Karpas-422 (cell line): Measurements from ENCODE around the gene NET1. TPM values are rescaled to one million over a fixed set of nuclear protein-coding genes. Genes with fewer than 3 reads are reported as not detected.

Experiments used
- DNase-seq: peaks from one replicate; pipeline ENCODE4 v3.0.0-alpha.2; 2015
- H2AFZ ChIP-seq: fragments of 200-600 bp; sonication (generic); 2 replicates; pipeline ENCODE4 v1.6.1; 2014; ENCODE audit warnings: antibody characterized with exemption, low read length, mixed read lengths
- H3K27ac ChIP-seq: fragments of 200-600 bp; sonication (generic); 2 replicates; pipeline ENCODE4 v1.5.1; 2014; ENCODE audit warnings: mild to moderate bottlenecking, low read length, moderate library complexity
- H3K27me3 ChIP-seq: fragments of 200-600 bp; sonication (generic); 2 replicates; pipeline ENCODE4 v1.6.1; 2014; ENCODE audit warnings: low read length, mixed read lengths
- H3K36me3 ChIP-seq: fragments of 200-600 bp; sonication (generic); 2 replicates; pipeline ENCODE4 v1.6.1; 2014; ENCODE audit warnings: low read length, mixed read lengths; ENCODE audit not compliant: insufficient read depth
- H3K4me1 ChIP-seq: fragments of 200-600 bp; sonication (generic); 2 replicates; pipeline ENCODE4 v1.6.1; 2014; ENCODE audit warnings: mild to moderate bottlenecking, low read length, mixed read lengths
- H3K4me2 ChIP-seq: fragments of 200-600 bp; sonication (generic); 2 replicates; pipeline ENCODE4 v1.6.1; 2014; ENCODE audit warnings: low read length, low read depth, mild to moderate bottlenecking; ENCODE audit not compliant: poor library complexity, severe bottlenecking
- H3K4me3 ChIP-seq: fragments of 200-600 bp; sonication (generic); 2 replicates; pipeline ENCODE4 v1.5.1; 2014; ENCODE audit warnings: mild to moderate bottlenecking, antibody characterized with exemption, low read length, mixed read lengths
- H3K79me2 ChIP-seq: fragments of 200-600 bp; sonication (generic); 2 replicates; pipeline ENCODE4 v1.6.1; 2014; ENCODE audit warnings: mild to moderate bottlenecking, low read length, mixed read lengths
- H3K9ac ChIP-seq: fragments of 200-600 bp; sonication (generic); 2 replicates; pipeline ENCODE4 v1.6.0; 2014; ENCODE audit warnings: low read length
- H3K9me2 ChIP-seq: fragments of 200-600 bp; sonication (generic), shearing (Covaris generic); replicated peaks from 2 replicates; pipeline ENCODE4 v1.6.0; 2014; ENCODE audit warnings: mild to moderate bottlenecking, low read length, moderate library complexity; ENCODE audit not compliant: insufficient read depth
- H3K9me3 ChIP-seq: fragments of 300-700, 200-600 bp; sonication (generic); 2 replicates; pipeline ENCODE4 v1.6.1; 2014; ENCODE audit warnings: low read length, mixed read lengths
- H4K20me1 ChIP-seq: fragments of 200-600 bp; sonication (generic); 2 replicates; pipeline ENCODE4 v1.6.1; 2014; ENCODE audit warnings: mild to moderate bottlenecking, antibody characterized with exemption, low read length, low read depth; ENCODE audit not compliant: insufficient read depth
- total RNA-seq: library from RNA; depleted of rRNA; stranded (reverse); fragments of >200 nt; shearing (Covaris generic); gene quantifications from 2 replicates; pipeline ENCODE4 v1.2.3, GENCODE V29; 2014; ENCODE audit warnings: low replicate concordance

Gene NET1
- total RNA-seq, 1 experiment from 2014 or later, result 37.2 TPM

DNA sequence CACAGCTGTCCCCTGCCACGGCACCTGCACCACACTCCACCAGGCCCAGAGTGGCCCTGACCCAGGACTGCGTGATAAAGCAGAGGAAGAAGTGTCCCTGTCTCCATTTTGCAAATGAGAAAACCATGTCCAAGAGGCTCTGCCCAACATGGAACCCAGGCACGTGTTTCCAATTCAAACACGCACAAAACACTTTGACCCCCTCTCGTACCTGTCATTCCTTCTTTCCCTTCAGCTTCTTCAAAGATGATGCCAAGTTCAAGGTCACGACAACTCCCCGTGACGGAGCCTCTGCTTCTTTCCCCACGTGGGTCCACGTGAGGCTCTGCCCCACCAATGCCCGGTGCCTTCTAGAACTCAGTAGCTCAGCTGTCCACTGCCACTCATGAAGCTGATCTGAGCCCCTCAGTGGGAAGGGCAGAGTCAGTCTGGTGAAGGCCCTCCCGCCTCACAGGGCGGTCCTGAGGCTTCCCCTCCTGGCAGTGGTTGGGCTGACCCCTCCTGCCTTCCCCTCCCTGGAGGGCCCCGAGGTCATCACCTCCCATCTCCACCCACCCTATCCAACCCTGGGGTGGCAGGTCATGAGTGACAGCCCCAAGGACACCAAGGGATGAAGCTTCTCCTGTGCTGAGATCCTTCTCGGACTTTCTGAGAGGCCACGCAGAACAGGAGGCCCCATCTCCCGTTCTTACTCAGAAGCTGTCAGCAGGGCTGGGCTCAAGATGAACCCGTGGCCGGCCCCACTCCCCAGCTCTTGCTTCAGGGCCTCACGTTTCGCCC lies 68.0 kb downstream of the NET1 start:
- no peaks in the 10 kb centered on the region for H3K9me3 ChIP-seq
- no peaks in the 10 kb centered on the region for H3K27me3 ChIP-seq
- no peaks in the 10 kb centered on the region for H4K20me1 ChIP-seq
- no peaks in the 10 kb centered on the region for H3K4me1 ChIP-seq
- H3K4me2 ChIP-seq, result no peak overlapping the region
- no peak overlapping the region for H3K4me3 ChIP-seq
- no peak overlapping the region for H3K27ac ChIP-seq
- no peaks in the 10 kb centered on the region for H3K9me2 ChIP-seq
- DNase-seq, result no peak
- no peak overlapping the region for H2AFZ ChIP-seq
- H3K79me2 ChIP-seq, result no peaks in the 10 kb centered on the region
- no peak overlapping the region for H3K9ac ChIP-seq
- no peaks in the 10 kb centered on the region for H3K36me3 ChIP-seq

DNA sequence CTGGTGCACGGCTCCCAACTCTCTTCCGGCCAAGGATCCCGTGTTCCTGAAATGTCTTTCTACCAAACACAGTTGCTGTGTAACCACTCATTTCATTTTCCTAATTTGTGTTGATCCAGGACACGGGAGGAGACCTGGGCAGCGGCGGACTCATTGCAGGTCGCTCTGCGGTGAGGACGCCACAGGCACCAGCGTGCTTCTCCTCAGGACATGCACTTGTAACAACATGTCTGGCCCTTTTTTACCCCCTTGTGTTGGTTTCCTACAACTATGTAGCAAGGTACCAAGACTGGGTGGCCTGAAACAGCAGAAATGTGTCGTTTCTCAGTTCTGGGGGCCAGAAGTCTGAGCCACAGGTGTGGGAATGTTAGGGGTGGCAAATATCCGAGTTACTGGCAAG lies 68.8 kb downstream of the NET1 start:
- no peak for DNase-seq
- no peaks in the 10 kb centered on the region for H4K20me1 ChIP-seq
- no peaks in the 10 kb centered on the region for H3K36me3 ChIP-seq
- no peaks in the 10 kb centered on the region for H3K9me3 ChIP-seq
- H3K27ac ChIP-seq, result no peak overlapping the region
- no peaks in the 10 kb centered on the region for H3K4me1 ChIP-seq
- no peaks in the 10 kb centered on the region for H3K9me2 ChIP-seq
- no peak overlapping the region for H2AFZ ChIP-seq
- H3K4me3 ChIP-seq, result no peak overlapping the region
- no peak overlapping the region for H3K4me2 ChIP-seq
- no peak overlapping the region for H3K9ac ChIP-seq
- no peaks in the 10 kb centered on the region for H3K79me2 ChIP-seq
- no peaks in the 10 kb centered on the region for H3K27me3 ChIP-seq

DNA sequence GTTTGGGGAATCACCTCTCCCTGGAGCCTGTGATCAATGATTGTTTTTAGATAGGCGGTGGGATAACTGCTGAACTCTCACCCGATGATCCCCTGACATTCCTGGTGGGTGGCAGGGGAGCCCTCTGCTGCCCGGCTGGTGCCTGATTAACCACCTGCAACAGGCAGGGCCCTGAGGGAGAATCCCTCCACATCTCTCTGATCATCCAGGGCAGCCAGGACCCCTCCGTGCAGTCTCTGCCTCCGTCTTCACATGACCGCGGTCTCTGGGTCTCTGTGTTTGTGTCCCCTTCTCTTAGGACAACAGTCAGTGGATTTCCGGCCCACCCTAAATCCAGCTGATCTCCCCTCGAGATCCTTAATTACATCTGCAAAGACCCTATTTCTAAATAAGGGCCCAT lies 69.7 kb downstream of the NET1 start:
- no peak overlapping the region for H2AFZ ChIP-seq
- no peak overlapping the region for H3K4me3 ChIP-seq
- H3K9ac ChIP-seq, result no peak overlapping the region
- H4K20me1 ChIP-seq, result no peaks in the 10 kb centered on the region
- H3K4me1 ChIP-seq, result peaks cover 1% of the 10 kb centered on the region
- H3K9me3 ChIP-seq, result no peaks in the 10 kb centered on the region
- H3K4me2 ChIP-seq, result no peak overlapping the region
- no peaks in the 10 kb centered on the region for H3K27me3 ChIP-seq
- no peak overlapping the region for H3K27ac ChIP-seq
- H3K9me2 ChIP-seq, result no peaks in the 10 kb centered on the region
- DNase-seq, result no peak
- H3K36me3 ChIP-seq, result no peaks in the 10 kb centered on the region
- H3K79me2 ChIP-seq, result no peaks in the 10 kb centered on the region

DNA sequence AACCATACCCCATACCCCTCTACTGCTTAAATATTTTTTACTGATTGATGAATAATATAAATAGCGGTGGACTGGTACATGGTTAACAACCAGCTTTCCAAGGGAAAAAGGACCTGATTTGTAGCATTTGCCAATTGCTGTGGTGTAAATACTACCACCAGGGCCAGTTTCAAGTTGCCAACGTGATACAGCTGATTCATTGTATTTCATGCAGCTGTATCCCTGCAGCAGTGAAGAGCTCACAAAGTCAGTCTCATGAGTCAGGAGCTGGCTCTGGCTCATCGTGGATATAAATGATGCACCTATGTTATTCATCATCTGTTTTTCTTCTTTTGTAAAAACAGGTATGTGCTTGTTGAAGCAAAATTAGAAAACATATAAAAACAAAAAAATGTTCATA lies 71.8 kb downstream of the NET1 start:
- no peak overlapping the region for H3K4me3 ChIP-seq
- DNase-seq, result no peak
- H2AFZ ChIP-seq, result no peak overlapping the region
- H3K9me3 ChIP-seq, result no peaks in the 10 kb centered on the region
- no peaks in the 10 kb centered on the region for H4K20me1 ChIP-seq
- peaks cover 4% of the 10 kb centered on the region for H3K4me1 ChIP-seq
- no peaks in the 10 kb centered on the region for H3K27me3 ChIP-seq
- no peak overlapping the region for H3K9ac ChIP-seq
- no peak overlapping the region for H3K4me2 ChIP-seq
- H3K36me3 ChIP-seq, result no peaks in the 10 kb centered on the region
- no peak overlapping the region for H3K27ac ChIP-seq
- no peaks in the 10 kb centered on the region for H3K79me2 ChIP-seq
- no peaks in the 10 kb centered on the region for H3K9me2 ChIP-seq

DNA sequence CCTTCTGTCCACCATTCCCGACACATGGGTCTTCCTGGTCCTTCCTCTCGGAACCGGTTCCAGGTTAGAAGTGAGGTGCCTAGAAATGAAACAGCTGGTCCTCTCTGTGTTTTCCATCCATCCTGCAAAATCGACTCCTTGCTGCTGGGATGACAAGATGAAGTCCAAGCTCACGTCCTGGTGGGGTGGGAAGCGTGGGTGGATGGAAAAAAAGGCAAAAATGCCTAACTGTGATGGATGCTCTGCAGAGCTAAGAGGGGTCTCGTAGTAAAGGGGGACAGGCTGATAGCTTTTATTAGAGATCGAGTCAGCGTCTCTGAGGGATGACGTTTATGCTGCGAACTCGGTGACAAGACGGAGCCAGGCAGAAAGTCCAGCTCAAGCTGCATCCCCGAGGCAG lies 72.9 kb downstream of the NET1 start:
- Histone ChIP-seq H3K9me2 (no peaks in the 10 kb centered on the region), H3K27ac (no peak overlapping the region), H3K9ac (no peak overlapping the region), H3K27me3 (no peaks in the 10 kb centered on the region), H3K4me3 (no peak overlapping the region), H4K20me1 (no peaks in the 10 kb centered on the region), H2AFZ (no peak overlapping the region), H3K9me3 (no peaks in the 10 kb centered on the region), H3K79me2 (no peaks in the 10 kb centered on the region), H3K4me1 (peaks cover 4% of the 10 kb centered on the region), H3K36me3 (no peaks in the 10 kb centered on the region), H3K4me2 (no peak overlapping the region)
- DNase-seq, result no peak

DNA sequence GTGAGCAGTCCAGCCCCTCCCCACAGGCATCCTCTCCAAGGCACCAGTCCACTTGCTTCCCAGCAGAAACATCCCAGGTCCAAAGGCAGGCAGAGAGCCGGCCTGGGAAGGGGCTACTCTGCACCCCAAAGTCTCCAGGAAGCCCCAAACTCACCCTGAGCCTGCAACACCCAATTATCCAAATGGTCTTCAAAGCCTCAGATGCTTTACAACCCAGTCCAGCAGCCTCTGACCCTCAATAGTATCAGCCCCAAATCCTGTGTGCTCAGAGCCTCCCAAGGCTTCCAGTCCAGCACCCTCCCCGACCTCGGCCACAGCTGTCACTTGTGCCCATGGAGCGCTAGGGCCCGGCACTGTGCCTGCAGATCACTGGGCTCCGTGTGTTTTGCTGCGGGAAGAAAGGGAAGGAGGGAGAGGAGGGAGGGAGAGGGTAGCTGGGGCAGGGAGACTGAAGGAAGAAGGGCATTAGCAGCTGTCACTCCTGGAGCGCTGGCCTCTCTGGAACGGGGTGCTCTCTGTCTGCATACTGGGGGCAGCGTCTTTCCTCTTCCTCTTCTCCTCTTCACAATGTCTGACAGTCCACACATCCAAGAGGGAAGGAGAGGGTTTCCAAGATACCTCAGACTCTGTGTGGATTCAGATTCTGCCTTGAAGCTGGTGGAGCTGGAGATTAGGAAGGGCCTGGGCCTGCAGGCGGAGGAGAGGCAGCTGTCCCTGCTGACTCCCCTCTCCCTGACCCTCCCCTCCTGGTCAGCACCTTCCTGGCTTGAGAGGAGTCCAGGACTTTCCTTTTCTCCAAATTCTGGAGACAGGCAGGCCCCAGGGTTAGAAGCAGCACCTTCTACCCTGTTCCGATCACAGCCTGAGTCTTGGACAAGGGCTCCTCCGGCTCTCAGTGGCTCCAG lies 73.8 kb downstream of the NET1 start:
- H2AFZ ChIP-seq, result no peak overlapping the region
- no peak overlapping the region for H3K9ac ChIP-seq
- peaks cover 4% of the 10 kb centered on the region for H3K4me1 ChIP-seq
- H3K9me3 ChIP-seq, result no peaks in the 10 kb centered on the region
- H3K27me3 ChIP-seq, result no peaks in the 10 kb centered on the region
- no peaks in the 10 kb centered on the region for H4K20me1 ChIP-seq
- no peak for DNase-seq
- H3K9me2 ChIP-seq, result no peaks in the 10 kb centered on the region
- H3K36me3 ChIP-seq, result no peaks in the 10 kb centered on the region
- no peak overlapping the region for H3K27ac ChIP-seq
- H3K4me2 ChIP-seq, result no peak overlapping the region
- H3K79me2 ChIP-seq, result no peaks in the 10 kb centered on the region
- H3K4me3 ChIP-seq, result no peak overlapping the region

DNA sequence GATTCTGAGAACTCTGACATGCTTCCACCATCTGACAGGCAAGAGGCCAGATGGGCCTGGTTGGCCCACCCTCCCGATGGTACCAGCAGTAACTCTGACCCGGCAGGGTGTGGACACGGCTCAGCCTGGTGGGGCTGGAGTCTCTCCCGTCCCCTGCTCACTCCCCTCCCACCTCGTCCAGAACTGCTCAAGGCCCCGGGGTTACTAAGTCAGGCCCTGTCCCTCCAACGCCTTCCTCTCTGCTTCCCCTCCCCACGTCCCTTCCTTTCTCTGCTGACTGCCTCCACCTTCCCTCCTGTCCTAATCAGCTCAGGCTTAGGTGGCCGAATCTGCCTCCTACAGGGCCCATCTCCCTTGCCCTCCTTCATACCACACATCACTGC lies 74.5 kb downstream of the NET1 start:
- Histone ChIP-seq H3K9me3 (no peaks in the 10 kb centered on the region), H3K9me2 (no peaks in the 10 kb centered on the region), H4K20me1 (no peaks in the 10 kb centered on the region), H2AFZ (no peak overlapping the region), H3K4me1 (peaks cover 4% of the 10 kb centered on the region), H3K9ac (no peak overlapping the region), H3K27ac (no peak overlapping the region), H3K36me3 (no peaks in the 10 kb centered on the region), H3K79me2 (no peaks in the 10 kb centered on the region), H3K4me3 (no peak overlapping the region), H3K27me3 (no peaks in the 10 kb centered on the region), H3K4me2 (no peak overlapping the region)
- no peak for DNase-seq

DNA sequence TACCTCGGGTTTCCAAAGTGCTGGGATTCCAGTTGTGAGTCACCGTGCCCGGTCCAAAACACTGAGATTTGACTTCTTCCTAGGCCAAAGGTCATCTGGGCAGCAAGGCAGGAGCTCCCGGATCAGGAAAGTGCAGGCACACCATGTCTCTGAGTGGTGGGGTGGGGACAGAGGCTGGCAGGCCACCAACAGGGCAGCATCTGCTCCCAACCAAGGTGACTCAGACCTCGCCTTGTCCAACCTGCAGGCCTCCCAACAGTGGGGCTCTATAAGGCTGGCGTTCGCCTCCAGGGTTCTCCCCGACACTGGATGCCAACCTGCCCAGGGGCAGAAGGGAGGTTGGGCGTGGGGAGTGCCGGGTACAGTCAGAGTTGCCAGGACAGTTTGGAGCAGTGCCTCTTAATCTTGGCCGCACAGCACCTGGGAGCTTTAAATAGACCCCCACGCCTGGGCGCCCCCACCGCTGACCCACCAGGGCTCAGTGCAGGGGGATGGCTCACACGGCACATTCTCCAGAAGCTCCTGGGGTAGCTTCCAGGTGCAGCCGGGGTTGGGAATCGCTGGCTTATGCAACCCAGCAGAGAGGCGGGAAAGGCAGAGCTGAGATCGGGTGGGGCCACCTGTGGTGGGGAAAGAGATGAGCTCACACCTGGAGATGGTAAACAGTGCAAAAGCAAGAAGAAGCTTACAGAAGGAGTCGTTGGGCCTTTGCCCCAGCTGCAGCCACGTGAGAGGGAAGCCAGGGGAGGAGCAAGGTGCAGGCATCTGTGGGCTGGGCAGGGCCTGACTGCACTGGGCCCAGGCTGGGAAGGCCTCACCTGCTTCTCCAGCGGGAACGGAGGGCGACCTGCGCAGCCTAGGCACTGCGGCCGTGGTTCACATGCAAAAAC lies 76.2 kb downstream of the NET1 start:
- peaks cover 3% of the 10 kb centered on the region; the same call in 1 of the 2 replicates for H3K9me3 ChIP-seq
- no peak overlapping the region for H3K9ac ChIP-seq
- H3K4me2 ChIP-seq, result no peak overlapping the region
- no peak overlapping the region for H3K4me3 ChIP-seq
- H3K27me3 ChIP-seq, result no peaks in the 10 kb centered on the region
- H3K79me2 ChIP-seq, result no peaks in the 10 kb centered on the region
- peaks cover 4% of the 10 kb centered on the region for H3K4me1 ChIP-seq
- no peak for DNase-seq
- H3K36me3 ChIP-seq, result no peaks in the 10 kb centered on the region
- no peaks in the 10 kb centered on the region for H4K20me1 ChIP-seq
- no peak overlapping the region for H3K27ac ChIP-seq
- no peaks in the 10 kb centered on the region for H3K9me2 ChIP-seq
- H2AFZ ChIP-seq, result no peak overlapping the region
